H1 (cell line): Measurements from ENCODE around the gene INHBB. TPM values are rescaled to one million over a fixed set of nuclear protein-coding genes. Genes with fewer than 3 reads are reported as not detected.
A peak's percentile ranks its signal among the peaks of the same experiment; 100 is the strongest.

ENCODE experiments used
- CTCF ChIA-PET: fragments of 300-600 bp; sonication (Branson Sonifier 250); formaldehyde crosslinking; loops from one replicate; lab custom pipeline; 2021; ENCODE audit not compliant: partially characterized antibody; lab: Charles Lee
- POLR2A ChIA-PET: fragments of 300-600 bp; sonication (Branson Sonifier 250); formaldehyde crosslinking; loops from one replicate; lab custom pipeline; 2021; ENCODE audit warnings: inconsistent platforms; ENCODE audit not compliant: partially characterized antibody; lab: Charles Lee
- DNase-seq, 2 experiments: peaks; one replicate each; pipeline versions ENCODE4 v3.0.0 to v3.0.0-alpha.2; 2010 to 2022; ENCODE audit warnings: low spot score in 2 of 2, low read depth in 1 of 2, mixed read lengths in 1 of 2
- FAIRE-seq: peaks from 2 replicates; lab custom pipeline; 2011; peaks lifted over from hg19 to GRCh38; lab: Jason Lieb, UNC
- H2AFZ ChIP-seq: 2 replicates; pipeline ENCODE4 v1.8.1; 2012; ENCODE audit warnings: low read length, inconsistent platforms
- H2AK5ac ChIP-seq: 2 replicates; pipeline ENCODE4 v1.6.1; 2013; ENCODE audit warnings: low read depth, low read length
- H2BK120ac ChIP-seq: replicated peaks from 2 replicates; pipeline ENCODE3; 2013; ENCODE audit warnings: low read depth, low read length, inconsistent platforms
- H2BK12ac ChIP-seq: 2 replicates; pipeline ENCODE4 v1.6.1; 2013; ENCODE audit warnings: low read depth, low read length
- H2BK15ac ChIP-seq: 2 replicates; pipeline ENCODE4 v1.6.1; 2013; ENCODE audit warnings: low read length
- H2BK20ac ChIP-seq: 2 replicates; pipeline ENCODE4 v1.6.1; 2013; ENCODE audit warnings: low read length
- H2BK5ac ChIP-seq: 2 replicates; pipeline ENCODE4 v1.6.1; 2013; ENCODE audit warnings: low read depth, low read length
- H3K14ac ChIP-seq: 2 replicates; pipeline ENCODE4 v1.6.1; 2013; ENCODE audit warnings: inconsistent platforms; ENCODE audit not compliant: insufficient read length
- H3K18ac ChIP-seq: 2 replicates; pipeline ENCODE4 v1.6.1; 2013; ENCODE audit warnings: low read length; ENCODE audit errors: extremely low read depth
- H3K23ac ChIP-seq: 2 replicates; pipeline ENCODE4 v1.6.1; 2013; ENCODE audit warnings: inconsistent platforms; ENCODE audit not compliant: insufficient read length
- H3K23me2 ChIP-seq: 2 replicates; pipeline ENCODE4 v1.6.1; 2013; ENCODE audit warnings: low read depth, low read length
- H3K27ac ChIP-seq: 2 replicates; pipeline ENCODE4 v1.6.1; 2011; ENCODE audit warnings: low read depth, low read length, inconsistent platforms
- H3K27me3 ChIP-seq, 4 experiments: replicated peaks in 1 of 4; 1 replicate in 1 of 4; 2 replicates in 3 of 4; pipeline versions ENCODE4 v1.6.1 to v1.8.1; 2011 to 2013; ENCODE audit warnings: low read length in 3 of 4, mild to moderate bottlenecking in 3 of 4, inconsistent platforms in 2 of 4, mixed read lengths in 2 of 4, moderate library complexity in 1 of 4; ENCODE audit not compliant: control insufficient read depth in 3 of 4, insufficient read depth in 3 of 4; ENCODE audit errors: extremely low read depth in 1 of 4
- H3K36me3 ChIP-seq, 4 experiments: 2 replicates each; pipeline versions ENCODE4 v1.6.1 to v1.8.1; 2011 to 2013; ENCODE audit warnings: mild to moderate bottlenecking in 4 of 4, low read length in 3 of 4, moderate library complexity in 2 of 4, control low read depth in 1 of 4, inconsistent platforms in 1 of 4; ENCODE audit not compliant: insufficient read depth in 4 of 4, control insufficient read depth in 2 of 4
- H3K4ac ChIP-seq: replicated peaks from 2 replicates; pipeline ENCODE3; 2013; ENCODE audit warnings: low read length, low read depth, mixed read lengths, inconsistent platforms; ENCODE audit not compliant: insufficient read length
- H3K4me1 ChIP-seq, 4 experiments: replicated peaks in 1 of 4; 1 replicate in 1 of 4; 2 replicates in 3 of 4; pipeline versions ENCODE4 v1.6.1 to v1.8.1; 2011 to 2013; ENCODE audit warnings: low read length in 3 of 4, inconsistent platforms in 2 of 4, mixed read lengths in 1 of 4; ENCODE audit not compliant: insufficient read depth in 4 of 4, control insufficient read depth in 3 of 4
- H3K4me2 ChIP-seq, 2 experiments: 2 replicates each; pipeline versions ENCODE4 v1.6.1 to v1.8.1; 2011 to 2013; ENCODE audit warnings: low read depth in 2 of 2, low read length in 2 of 2, control low read depth in 1 of 2, inconsistent platforms in 1 of 2, mild to moderate bottlenecking in 1 of 2; ENCODE audit not compliant: insufficient read depth in 1 of 2
- H3K4me3 ChIP-seq, 4 experiments: fragments of 200-600, 300-600 bp in 1 of 4; sonication (generic), shearing (Covaris generic), sonication (Bioruptor Twin) in 1 of 4; 2 replicates each; pipeline versions ENCODE4 v1.5.1 to v1.8.1; 2011 to 2016; ENCODE audit warnings: low read length in 4 of 4, low read depth in 3 of 4, control low read depth in 2 of 4, inconsistent platforms in 2 of 4, mild to moderate bottlenecking in 2 of 4, mixed read lengths in 1 of 4, moderate library complexity in 1 of 4; ENCODE audit not compliant: insufficient read depth in 2 of 4; ENCODE audit errors: extremely low read depth in 1 of 4
- H3K56ac ChIP-seq: replicated peaks from 2 replicates; pipeline ENCODE3; 2013; ENCODE audit warnings: low read depth, mild to moderate bottlenecking, mixed read lengths, low read length, inconsistent platforms; ENCODE audit not compliant: insufficient read length
- H3K79me1 ChIP-seq: 2 replicates; pipeline ENCODE4 v1.6.1; 2013; ENCODE audit warnings: low read depth, low read length, control low read depth
- H3K79me2 ChIP-seq, 2 experiments: 2 replicates each; pipeline versions ENCODE4 v1.6.1 to v1.8.1; 2012 to 2013; ENCODE audit warnings: low read length in 2 of 2, mild to moderate bottlenecking in 2 of 2, inconsistent platforms in 1 of 2; ENCODE audit not compliant: insufficient read depth in 2 of 2, control insufficient read depth in 1 of 2
- H3K9ac ChIP-seq, 4 experiments: replicated peaks in 1 of 4; 1 replicate in 1 of 4; 2 replicates in 3 of 4; pipeline versions ENCODE4 v1.6.1 to v1.8.1; 2011 to 2013; ENCODE audit warnings: low read depth in 3 of 4, low read length in 3 of 4, control low read depth in 2 of 4, mild to moderate bottlenecking in 2 of 4, moderate library complexity in 2 of 4, inconsistent platforms in 1 of 4; ENCODE audit errors: extremely low read depth in 1 of 4
- H3K9me3 ChIP-seq, 2 experiments: 2 replicates each; pipeline versions ENCODE4 v1.6.1 to v1.8.1; 2012 to 2013; ENCODE audit warnings: mild to moderate bottlenecking in 2 of 2, moderate library complexity in 2 of 2, control low read depth in 1 of 2, inconsistent platforms in 1 of 2, low read depth in 1 of 2, low read length in 1 of 2, mixed read lengths in 1 of 2; ENCODE audit not compliant: insufficient read depth in 2 of 2
- H4K20me1 ChIP-seq, 2 experiments: replicated peaks in 1 of 2; 2 replicates each; pipeline versions ENCODE3 to v1.8.1; 2011 to 2013; ENCODE audit warnings: inconsistent platforms in 2 of 2, low read length in 2 of 2, mild to moderate bottlenecking in 1 of 2; ENCODE audit not compliant: insufficient read depth in 2 of 2, control insufficient read depth in 1 of 2
- H4K5ac ChIP-seq: 2 replicates; pipeline ENCODE4 v1.6.1; 2013; ENCODE audit warnings: low read length, low read depth, mixed read lengths, inconsistent platforms; ENCODE audit not compliant: insufficient read length
- H4K8ac ChIP-seq: 2 replicates; pipeline ENCODE4 v1.8.0; 2013; ENCODE audit warnings: mild to moderate bottlenecking, moderate library complexity, low read length, inconsistent platforms; ENCODE audit not compliant: insufficient read depth; ENCODE audit errors: extremely low read depth
- H4K91ac ChIP-seq: replicated peaks from 2 replicates; pipeline ENCODE3; 2013; ENCODE audit warnings: low read length, mixed read lengths, inconsistent platforms; ENCODE audit not compliant: insufficient read length
- BACH1 ChIP-seq: IDR thresholded peaks from 2 replicates; pipeline ENCODE4 v1.6.1; 2012; ENCODE audit warnings: low read length, improper control_type of control experiment
- CREB1 ChIP-seq: IDR thresholded peaks from 2 replicates; pipeline ENCODE4 v1.6.1; 2012; ENCODE audit warnings: inconsistent platforms
- FOSL1 ChIP-seq: IDR thresholded peaks from 2 replicates; pipeline ENCODE4 v1.6.1; 2011; ENCODE audit warnings: mild to moderate bottlenecking, low read depth, low read length, moderate library complexity; ENCODE audit not compliant: insufficient read depth
- JUN ChIP-seq: IDR thresholded peaks from 2 replicates; pipeline ENCODE4 v1.6.1; 2011; ENCODE audit warnings: low read depth, mild to moderate bottlenecking, improper control_type of control experiment, low read length
- NANOG ChIP-seq: IDR thresholded peaks from 2 replicates; pipeline ENCODE4 v1.6.1; 2011; ENCODE audit warnings: low read length, low read depth, mild to moderate bottlenecking, inconsistent platforms; ENCODE audit not compliant: insufficient read depth, poor library complexity, severe bottlenecking
- RFX5 ChIP-seq: IDR thresholded peaks from 2 replicates; pipeline ENCODE4 v1.6.1; 2011; ENCODE audit warnings: low read depth, low read length, improper control_type of control experiment, borderline replicate concordance
- SP4 ChIP-seq: IDR thresholded peaks from 2 replicates; pipeline ENCODE4 v1.6.1; 2012; ENCODE audit warnings: low read length, inconsistent platforms
- SUZ12 ChIP-seq: fragments of 200-600 bp; sonication (generic); IDR thresholded peaks from 2 replicates; pipeline ENCODE4 v1.6.1; 2012; ENCODE audit warnings: mild to moderate bottlenecking, inconsistent platforms, low read length, moderate library complexity, mixed read lengths
- TAF7 ChIP-seq: optimal IDR thresholded peaks from 2 replicates; pipeline ENCODE3; 2011; ENCODE audit warnings: low read depth, mild to moderate bottlenecking, inconsistent platforms, low read length, moderate library complexity, borderline replicate concordance
- WGBS, 2 experiments: shearing (Covaris generic) in 1 of 2; methylation state at CpG; one replicate each; pipeline versions ENCODE4 v1.1.6 to v1.1.7; 2013 to 2015; ENCODE audit warnings: low lambda C conversion rate in 2 of 2, mixed read lengths in 2 of 2, inconsistent platforms in 1 of 2, low coverage in 1 of 2, missing lambda C conversion rate in 1 of 2; ENCODE audit not compliant: insufficient replicate concordance in 2 of 2, insufficient coverage in 1 of 2, insufficient read length in 1 of 2; ENCODE audit errors: extremely low coverage in 1 of 2, missing lambda C conversion rate in 1 of 2; 5-methylcytosine and 5-hydroxymethylcytosine counted together
- polyA plus RNA-seq, 7 experiments: library from polyadenylated mRNA; depleted of rRNA in 3 of 7; stranded (reverse) in 5 of 7; unstranded in 2 of 7; fragments of >200 nt in 5 of 7; fragments of 200-250 nt in 2 of 7; gene quantifications; 1 replicate in 5 of 7; 2 replicates in 1 of 7; 4 replicates in 1 of 7; pipeline versions ENCODE4 v1.2.1 to v1.2.3, GENCODE V29; 2011 to 2013; ENCODE audit warnings: missing spikeins in 2 of 7, mixed read lengths in 2 of 7
- total RNA-seq: library from RNA; stranded (reverse); fragmentation: NEBNext Ultra II Directional; extraction: Animal tissue kit (Norgen Biotek cat#: 25700); gene quantifications from 2 replicates; pipeline ENCODE4 v1.2.1, GENCODE V29; 2021
- TF ChIP-seq, protein P1 (sequence below): IDR thresholded peaks from 2 replicates; pipeline ENCODE4 v1.6.1; 2011; ENCODE audit warnings: low read depth, mild to moderate bottlenecking, low read length; ENCODE audit not compliant: insufficient read depth
- TF ChIP-seq, protein P2 (sequence below): IDR thresholded peaks from 2 replicates; pipeline ENCODE4 v1.6.1; 2012; ENCODE audit warnings: inconsistent platforms

The INHBB gene
- total and polyA plus RNA-seq, 2 of the 8 experiments (the other 6 are each of a cell fraction or from before 2014, with no cell fraction given): 0.30 to 0.32 TPM

DNA sequence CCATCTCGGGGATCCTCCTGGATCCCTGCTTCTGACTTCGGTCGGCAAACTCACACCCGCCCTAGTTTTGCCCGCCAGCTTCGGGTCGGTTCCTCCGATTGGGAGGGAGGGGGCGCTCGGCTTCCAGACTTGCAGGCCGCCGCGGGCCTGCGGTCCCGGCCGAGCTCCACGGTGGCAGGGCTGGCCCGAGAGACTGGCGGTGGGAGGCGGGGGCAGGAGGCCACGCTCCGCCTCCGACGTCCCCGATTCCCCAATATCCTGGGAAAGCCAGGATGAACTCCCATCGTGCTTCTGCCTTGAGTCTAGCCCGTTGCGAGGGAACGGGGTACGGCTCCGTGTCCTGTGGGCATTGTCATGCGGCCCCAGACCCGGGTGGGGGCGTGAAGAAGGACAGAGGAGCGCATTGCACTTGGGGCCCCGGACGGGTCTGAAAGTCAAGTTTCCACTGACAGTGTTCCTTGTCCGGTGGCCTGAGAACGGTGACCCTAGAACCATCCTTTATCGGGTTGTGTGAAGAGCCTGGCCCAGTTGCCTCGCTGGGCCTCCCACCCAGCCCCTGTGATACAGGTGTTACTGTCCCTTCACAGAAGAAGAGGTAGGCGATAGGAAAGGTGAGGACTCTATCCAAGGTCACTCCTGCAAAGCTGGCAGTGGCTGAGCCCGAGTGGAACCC is 2.4 kb upstream of the INHBB start:
- Histone ChIP-seq H4K20me1 (peaks cover 0 to 3% of the 10 kb centered on the region in 2 experiments), H2AK5ac (no peak overlapping the region), H3K4me3 (peak overlapping the region in 3 of 4 experiments; percentile 9 to 57 (median 11); a peak in 3 of 8 replicates), H4K8ac (no peak overlapping the region), H3K9ac (no peak overlapping the region), H2BK20ac (no peak overlapping the region), H2BK120ac (no peak overlapping the region), H3K9me3 (no peaks in the 10 kb centered on the region), H3K79me1 (no peaks in the 10 kb centered on the region), H3K14ac (no peak overlapping the region), H3K27ac (no peak overlapping the region), H3K18ac (no peak overlapping the region; the same call in 1 of the 2 replicates), H2BK12ac (no peak overlapping the region), H3K4me1 (peaks cover 5 to 28% (median 13%) of the 10 kb centered on the region in 4 experiments), H3K27me3 (peaks cover 45 to 76% (median 67%) of the 10 kb centered on the region in 4 experiments), H2BK5ac (no peak overlapping the region), H3K79me2 (no peaks in the 10 kb centered on the region), H3K23me2 (peaks cover 13% of the 10 kb centered on the region; the same call in 1 of the 2 replicates), H2AFZ (no peak overlapping the region), H3K36me3 (peaks cover 0 to 19% (median 0%) of the 10 kb centered on the region in 4 experiments; a peak in 2 of 8 replicates), H3K23ac (no peak overlapping the region), H3K4me2 (peak overlapping the region; percentile 66 to 98), H4K5ac (no peak overlapping the region), H4K91ac (no peak overlapping the region), H2BK15ac (no peak overlapping the region), H3K56ac (no peak overlapping the region), H3K4ac (no peak overlapping the region)
- DNase-seq: peak; percentile 71 to 89
- ChIA-PET POLR2A (interaction anchor here (1.1 to 1.5 kb wide), 2 partner anchors 89 to 98 kb away, joined by 3 read pairs; no protein-coding TSS in a partner anchor), CTCF (interaction anchor here (0.6 to 9.9 kb wide), 41 partner anchors 8 to 337 kb away, joined by 3 to 118 read pairs (median 6); no protein-coding TSS in a partner anchor)
- 6% methylated on average over 43 of the region's 43 CpGs; no CpG with 5 or more reads in 1 of the 2 experiments for WGBS, 2 experiments
- no peak for FAIRE-seq
- no peak for TF ChIP-seq SP4
- peak; percentile 49; the same call in 1 of the 2 replicates for TF ChIP-seq SUZ12
- no peak for TF ChIP-seq TAF7
- TF ChIP-seq, protein P1, sequence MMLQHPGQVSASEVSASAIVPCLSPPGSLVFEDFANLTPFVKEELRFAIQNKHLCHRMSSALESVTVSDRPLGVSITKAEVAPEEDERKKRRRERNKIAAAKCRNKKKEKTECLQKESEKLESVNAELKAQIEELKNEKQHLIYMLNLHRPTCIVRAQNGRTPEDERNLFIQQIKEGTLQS: no peak
- TF ChIP-seq BACH1: peak; percentile 52
- no peak for TF ChIP-seq JUN
- no peak for TF ChIP-seq CREB1
- no peak for TF ChIP-seq NANOG
- TF ChIP-seq FOSL1: no peak
- TF ChIP-seq, protein P2, sequence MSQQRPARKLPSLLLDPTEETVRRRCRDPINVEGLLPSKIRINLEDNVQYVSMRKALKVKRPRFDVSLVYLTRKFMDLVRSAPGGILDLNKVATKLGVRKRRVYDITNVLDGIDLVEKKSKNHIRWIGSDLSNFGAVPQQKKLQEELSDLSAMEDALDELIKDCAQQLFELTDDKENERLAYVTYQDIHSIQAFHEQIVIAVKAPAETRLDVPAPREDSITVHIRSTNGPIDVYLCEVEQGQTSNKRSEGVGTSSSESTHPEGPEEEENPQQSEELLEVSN: peak; percentile 52; the same call in 1 of the 2 replicates
- no peak for TF ChIP-seq RFX5
